GM23338 (cell line): ENCODE results near the gene ZNF853. TPM values are rescaled to one million over a fixed set of nuclear protein-coding genes. Genes with fewer than 3 reads are reported as not detected.

ENCODE experiments used
- ATAC-seq: fragments of 200-7000 bp; cut with Tn5 transposase; 3 replicates; pipeline ENCODE4 v1.9.1; 2020
- DNase-seq: peaks from one replicate; pipeline ENCODE4 v3.0.0-alpha.2; 2015; ENCODE audit warnings: low spot score
- H2AFZ ChIP-seq: fragments of 200-600 bp; sonication (generic); 2 replicates; pipeline ENCODE4 v1.8.0; 2016; ENCODE audit warnings: antibody characterized with exemption, mild to moderate bottlenecking, moderate library complexity
- H3F3A ChIP-seq: fragments of 200-600 bp; sonication (generic); replicated peaks from 2 replicates; pipeline ENCODE4 v1.8.0; 2017; ENCODE audit warnings: antibody characterized with exemption, mixed run types, low read depth
- H3K27ac ChIP-seq: fragments of 200-600 bp; sonication (generic); 2 replicates; pipeline ENCODE4 v1.6.1; 2016; ENCODE audit warnings: low read depth
- H3K27me3 ChIP-seq: fragments of 200-600 bp; sonication (generic); 2 replicates; pipeline ENCODE4 v1.8.0; 2016; ENCODE audit warnings: mild to moderate bottlenecking, mixed run types, moderate library complexity; ENCODE audit not compliant: insufficient read depth
- H3K36me3 ChIP-seq: fragments of 200-600 bp; sonication (generic); 2 replicates; pipeline ENCODE4 v1.8.0; 2016; ENCODE audit warnings: mild to moderate bottlenecking; ENCODE audit not compliant: insufficient read depth
- H3K4me1 ChIP-seq: fragments of 200-600 bp; sonication (generic); 2 replicates; pipeline ENCODE4 v1.8.0; 2016; ENCODE audit warnings: mild to moderate bottlenecking, moderate library complexity; ENCODE audit not compliant: insufficient read depth
- H3K4me2 ChIP-seq: fragments of 200-600 bp; sonication (generic); 2 replicates; pipeline ENCODE4 v1.7.1; 2017; ENCODE audit warnings: mixed run types
- H3K4me3 ChIP-seq: fragments of 200-600 bp; sonication (generic); 2 replicates; pipeline ENCODE4 v1.6.1; 2016; ENCODE audit warnings: mixed run types
- H3K79me2 ChIP-seq: fragments of 200-600 bp; sonication (generic); replicated peaks from 2 replicates; pipeline ENCODE4 v1.8.0; 2017; ENCODE audit warnings: mild to moderate bottlenecking; ENCODE audit not compliant: insufficient read depth
- H3K9me2 ChIP-seq: fragments of 200-600 bp; sonication (generic); 2 replicates; pipeline ENCODE4 v1.8.0; 2017; ENCODE audit not compliant: insufficient read depth
- H4K20me1 ChIP-seq: fragments of 200-600 bp; sonication (generic); replicated peaks from 2 replicates; pipeline ENCODE4 v1.8.0; 2017; ENCODE audit warnings: mild to moderate bottlenecking; ENCODE audit not compliant: insufficient read depth
- H3K27ac Mint-ChIP-seq: 2 replicates; pipeline ENCODE4 v1.8.0; 2020; ENCODE audit warnings: inconsistent platforms, mild to moderate bottlenecking, moderate library complexity, mixed read lengths
- H3K27me3 Mint-ChIP-seq: 3 replicates; pipeline ENCODE4 v1.8.0; 2022; ENCODE audit warnings: low read depth, mild to moderate bottlenecking, moderate library complexity, mixed read lengths, inconsistent platforms; ENCODE audit not compliant: insufficient read depth, poor library complexity
- H3K36me3 Mint-ChIP-seq: 3 replicates; pipeline ENCODE4 v1.8.0; 2021; ENCODE audit warnings: low read depth, mild to moderate bottlenecking, inconsistent platforms, moderate library complexity, mixed read lengths
- H3K4me1 Mint-ChIP-seq: 3 replicates; pipeline ENCODE4 v1.8.0; 2020; ENCODE audit warnings: mild to moderate bottlenecking, inconsistent platforms, mixed read lengths
- H3K4me3 Mint-ChIP-seq: 3 replicates; pipeline ENCODE4 v1.8.0; 2021; ENCODE audit warnings: moderate library complexity, mild to moderate bottlenecking, inconsistent platforms, mixed read lengths
- H3K9me3 Mint-ChIP-seq: 3 replicates; pipeline ENCODE4 v1.8.0; 2020; ENCODE audit warnings: moderate library complexity, mild to moderate bottlenecking, inconsistent platforms, mixed read lengths
- CREB1 ChIP-seq: fragments of 250-450 bp; sonication (Bioruptor Pico); IDR thresholded peaks from 2 replicates; pipeline ENCODE4 v1.5.0; 2020; ENCODE audit warnings: low read depth, mild to moderate bottlenecking, moderate library complexity
- ETS1 ChIP-seq: IDR thresholded peaks from 2 replicates; pipeline ENCODE4 v1.6.1; 2016; ENCODE audit warnings: antibody characterized with exemption
- EZH2 ChIP-seq: fragments of 200-600 bp; sonication (generic); IDR thresholded peaks from one replicate; pipeline ENCODE4 v1.8.0; 2017; ENCODE audit warnings: antibody characterized with exemption, mild to moderate bottlenecking, low read depth; ENCODE audit not compliant: unreplicated experiment
- EZH2phosphoT487 ChIP-seq: fragments of 200-600 bp; sonication (generic); IDR thresholded peaks from one replicate; pipeline ENCODE4 v1.8.1; 2018; ENCODE audit warnings: antibody characterized with exemption; ENCODE audit not compliant: unreplicated experiment
- JUNB ChIP-seq: IDR thresholded peaks from one replicate; pipeline ENCODE4 v1.6.1; 2016; ENCODE audit warnings: antibody characterized with exemption; ENCODE audit not compliant: unreplicated experiment
- NANOG ChIP-seq: IDR thresholded peaks from 2 replicates; pipeline ENCODE4 v1.6.1; 2016; ENCODE audit warnings: antibody characterized with exemption, borderline replicate concordance
- POLR2AphosphoS5 ChIP-seq: IDR thresholded peaks from 2 replicates; pipeline ENCODE4 v1.6.1; 2016; ENCODE audit warnings: antibody characterized with exemption, low read depth
- REST ChIP-seq: IDR thresholded peaks from one replicate; pipeline ENCODE4 v1.6.1; 2018; ENCODE audit warnings: antibody characterized with exemption; ENCODE audit not compliant: unreplicated experiment
- STAT1 ChIP-seq: IDR thresholded peaks from one replicate; pipeline ENCODE4 v1.6.1; 2016; ENCODE audit warnings: antibody characterized with exemption; ENCODE audit not compliant: unreplicated experiment
- ZNF114 ChIP-seq: fragments of 250-450 bp; sonication (Bioruptor Pico); IDR thresholded peaks from 2 replicates; pipeline ENCODE4 v1.5.0; 2020; ENCODE audit warnings: mild to moderate bottlenecking, moderate library complexity
- ZNF331 ChIP-seq: fragments of 250-450 bp; sonication (Bioruptor Pico); IDR thresholded peaks from 2 replicates; pipeline ENCODE4 v1.5.0; 2020; ENCODE audit warnings: low read depth, mild to moderate bottlenecking, moderate library complexity
- ZNF462 ChIP-seq: fragments of 250-450 bp; sonication (Bioruptor Pico); IDR thresholded peaks from 2 replicates; pipeline ENCODE4 v1.5.0; 2020; ENCODE audit warnings: mild to moderate bottlenecking, moderate library complexity
- polyA plus RNA-seq: library from polyadenylated mRNA; unstranded; fragments of >200 nt; fragmentation: Nextera tagmentation; extraction: Ambion mirVana; gene quantifications from 2 replicates; pipeline ENCODE4 v1.2.1, GENCODE V29; 2016
- total RNA-seq: library from RNA; depleted of rRNA; stranded (reverse); fragments of >200 nt; shearing (Covaris generic); gene quantifications from 2 replicates; pipeline ENCODE4 v1.2.3, GENCODE V29; 2014
- TF ChIP-seq, protein P1 (sequence below), 2 experiments: fragments of 200-600 bp in 1 of 2; sonication (generic) in 1 of 2; conservative IDR thresholded peaks; 2 replicates each; pipeline versions ENCODE4 v1.5.1 to v1.6.1; 2016 to 2017; ENCODE audit warnings: antibody characterized with exemption in 2 of 2, low read depth in 2 of 2, mild to moderate bottlenecking in 2 of 2, moderate library complexity in 1 of 2

The ZNF853 gene
- total and polyA plus RNA-seq, 2 experiments from 2014 or later = 0.32 to 8.9 TPM

GRCh38 chr7:6639032-6639431, 23.6 kb downstream of the ZNF853 start:
- Histone ChIP-seq H3K27ac (no peak overlapping the region), H3K4me1 (no peaks in the 10 kb centered on the region; the same call in 1 of the 2 replicates), H3K4me3 (no peak overlapping the region), H3K27me3 (no peaks in the 10 kb centered on the region), H2AFZ (no peak overlapping the region), H3K9me2 (no peaks in the 10 kb centered on the region), H3F3A (no peaks in the 10 kb centered on the region), H4K20me1 (no peaks in the 10 kb centered on the region; the same call in 1 of the 2 replicates), H3K36me3 (no peaks in the 10 kb centered on the region), H3K79me2 (no peaks in the 10 kb centered on the region), H3K4me2 (no peak overlapping the region)
- TF ChIP-seq JUNB (no peak), ETS1 (no peak), EZH2 (no peak), ZNF331 (CRISPR knock-in tag) (no peak), REST (no peak), STAT1 (no peak), ZNF462 (CRISPR knock-in tag) (no peak), EZH2phosphoT487 (no peak), POLR2AphosphoS5 (no peak), CREB1 (CRISPR knock-in tag) (no peak), ZNF114 (CRISPR knock-in tag) (no peak), NANOG (no peak)
- TF ChIP-seq, protein P1, sequence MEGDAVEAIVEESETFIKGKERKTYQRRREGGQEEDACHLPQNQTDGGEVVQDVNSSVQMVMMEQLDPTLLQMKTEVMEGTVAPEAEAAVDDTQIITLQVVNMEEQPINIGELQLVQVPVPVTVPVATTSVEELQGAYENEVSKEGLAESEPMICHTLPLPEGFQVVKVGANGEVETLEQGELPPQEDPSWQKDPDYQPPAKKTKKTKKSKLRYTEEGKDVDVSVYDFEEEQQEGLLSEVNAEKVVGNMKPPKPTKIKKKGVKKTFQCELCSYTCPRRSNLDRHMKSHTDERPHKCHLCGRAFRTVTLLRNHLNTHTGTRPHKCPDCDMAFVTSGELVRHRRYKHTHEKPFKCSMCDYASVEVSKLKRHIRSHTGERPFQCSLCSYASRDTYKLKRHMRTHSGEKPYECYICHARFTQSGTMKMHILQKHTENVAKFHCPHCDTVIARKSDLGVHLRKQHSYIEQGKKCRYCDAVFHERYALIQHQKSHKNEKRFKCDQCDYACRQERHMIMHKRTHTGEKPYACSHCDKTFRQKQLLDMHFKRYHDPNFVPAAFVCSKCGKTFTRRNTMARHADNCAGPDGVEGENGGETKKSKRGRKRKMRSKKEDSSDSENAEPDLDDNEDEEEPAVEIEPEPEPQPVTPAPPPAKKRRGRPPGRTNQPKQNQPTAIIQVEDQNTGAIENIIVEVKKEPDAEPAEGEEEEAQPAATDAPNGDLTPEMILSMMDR (conservative IDR thresholded peaks at IDR 0.05; ENCODE audit: low read depth in 2 of 2) = no peak
- ATAC-seq (no peak), DNase-seq (no peak)
- Mint-ChIP-seq H3K9me3 (no peaks in the 10 kb centered on the region), H3K27ac (no peak overlapping the region), H3K4me1 (peaks cover 18% of the 10 kb centered on the region), H3K36me3 (peaks cover 9% of the 10 kb centered on the region), H3K4me3 (peak overlapping the region; percentile 71), H3K27me3 (peaks cover 27% of the 10 kb centered on the region)
